ENCODE measurements around the gene CCDC91. TPM values are rescaled to one million over a fixed set of nuclear protein-coding genes. Genes with fewer than 3 reads are reported as not detected.

Gene CCDC91
- total and polyA plus RNA-seq, 9 of the 15 experiments (the other 6 are each of a cell fraction or from before 2014, with no cell fraction given) = 10.1 to 31.1 (median 26.3) TPM

DNA sequence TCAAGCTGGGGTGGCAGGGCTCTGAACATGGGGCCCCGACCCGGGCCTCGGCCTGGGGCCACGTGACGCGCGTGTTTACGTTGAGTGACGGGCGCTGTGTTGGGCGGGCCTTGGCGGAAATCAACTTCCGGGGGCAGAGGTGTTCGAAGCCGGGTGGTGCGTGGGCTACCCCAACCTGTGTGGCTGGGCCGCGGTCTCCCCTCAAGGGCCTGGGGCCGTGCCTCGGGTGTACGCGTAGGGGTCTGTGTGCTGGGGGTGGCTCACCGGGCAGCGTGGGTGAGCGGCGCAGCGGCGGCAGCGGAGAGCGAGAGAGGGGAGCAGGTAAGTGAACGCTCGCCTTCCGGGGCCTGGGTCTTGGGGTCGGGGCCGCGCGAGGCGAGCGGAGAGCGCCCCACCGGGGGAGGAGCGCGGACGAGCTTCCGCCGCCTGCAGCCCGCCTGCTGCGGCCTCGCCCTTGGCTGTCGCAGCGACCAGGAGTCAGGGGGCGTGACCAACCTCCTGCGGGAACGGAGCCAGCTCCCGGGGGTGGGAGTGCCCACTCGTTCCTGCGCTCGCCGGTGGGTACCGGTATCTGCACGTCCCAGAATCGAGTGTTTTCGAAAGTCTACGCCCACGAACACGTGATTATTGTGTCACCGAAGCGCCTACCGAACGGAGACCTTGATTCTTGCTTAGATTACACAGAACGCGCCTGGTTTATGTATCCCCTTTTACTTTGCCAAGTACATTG, at the start of gene CCDC91 (continued):
- TF ChIP-seq, protein P1, sequence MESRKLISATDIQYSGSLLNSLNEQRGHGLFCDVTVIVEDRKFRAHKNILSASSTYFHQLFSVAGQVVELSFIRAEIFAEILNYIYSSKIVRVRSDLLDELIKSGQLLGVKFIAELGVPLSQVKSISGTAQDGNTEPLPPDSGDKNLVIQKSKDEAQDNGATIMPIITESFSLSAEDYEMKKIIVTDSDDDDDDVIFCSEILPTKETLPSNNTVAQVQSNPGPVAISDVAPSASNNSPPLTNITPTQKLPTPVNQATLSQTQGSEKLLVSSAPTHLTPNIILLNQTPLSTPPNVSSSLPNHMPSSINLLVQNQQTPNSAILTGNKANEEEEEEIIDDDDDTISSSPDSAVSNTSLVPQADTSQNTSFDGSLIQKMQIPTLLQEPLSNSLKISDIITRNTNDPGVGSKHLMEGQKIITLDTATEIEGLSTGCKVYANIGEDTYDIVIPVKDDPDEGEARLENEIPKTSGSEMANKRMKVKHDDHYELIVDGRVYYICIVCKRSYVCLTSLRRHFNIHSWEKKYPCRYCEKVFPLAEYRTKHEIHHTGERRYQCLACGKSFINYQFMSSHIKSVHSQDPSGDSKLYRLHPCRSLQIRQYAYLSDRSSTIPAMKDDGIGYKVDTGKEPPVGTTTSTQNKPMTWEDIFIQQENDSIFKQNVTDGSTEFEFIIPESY (CRISPR knock-in tag; IDR thresholded peaks at IDR 0.05) = 0 out of 2 replicates have a peak, but pooled peaks have one; percentile 8
- peak; percentile 96 for TF ChIP-seq ZBTB7A (IDR thresholded peaks at IDR 0.05; ENCODE audit: borderline replicate concordance, control insufficient read depth, low read depth, low read length)
- TF ChIP-seq ZFPM2 (CRISPR knock-in tag; IDR thresholded peaks at IDR 0.05) = no peak
- TF ChIP-seq TRIM28 (IDR thresholded peaks at IDR 0.05) = no peak
- no peak for TF ChIP-seq IFI16 (CRISPR knock-in tag; IDR thresholded peaks at IDR 0.05)
- TF ChIP-seq HIVEP1 (CRISPR knock-in tag; IDR thresholded peaks at IDR 0.05) = no peak
- peak; percentile 87; the same call in 1 of the 2 replicates for TF ChIP-seq KAT7 (CRISPR knock-in tag; IDR thresholded peaks at IDR 0.05; ENCODE audit: borderline replicate concordance)
- TF ChIP-seq JUND (IDR thresholded peaks at IDR 0.05; ENCODE audit: borderline replicate concordance, low read depth, low read length) = peak; percentile 54; the same call in 1 of the 2 replicates
- no peak; the same call in 2 of the 3 replicates for TF ChIP-seq JUND (tag; IDR thresholded peaks at IDR 0.05; ENCODE audit: borderline replicate concordance, low read depth, low read length)
- TF ChIP-seq, protein P2, sequence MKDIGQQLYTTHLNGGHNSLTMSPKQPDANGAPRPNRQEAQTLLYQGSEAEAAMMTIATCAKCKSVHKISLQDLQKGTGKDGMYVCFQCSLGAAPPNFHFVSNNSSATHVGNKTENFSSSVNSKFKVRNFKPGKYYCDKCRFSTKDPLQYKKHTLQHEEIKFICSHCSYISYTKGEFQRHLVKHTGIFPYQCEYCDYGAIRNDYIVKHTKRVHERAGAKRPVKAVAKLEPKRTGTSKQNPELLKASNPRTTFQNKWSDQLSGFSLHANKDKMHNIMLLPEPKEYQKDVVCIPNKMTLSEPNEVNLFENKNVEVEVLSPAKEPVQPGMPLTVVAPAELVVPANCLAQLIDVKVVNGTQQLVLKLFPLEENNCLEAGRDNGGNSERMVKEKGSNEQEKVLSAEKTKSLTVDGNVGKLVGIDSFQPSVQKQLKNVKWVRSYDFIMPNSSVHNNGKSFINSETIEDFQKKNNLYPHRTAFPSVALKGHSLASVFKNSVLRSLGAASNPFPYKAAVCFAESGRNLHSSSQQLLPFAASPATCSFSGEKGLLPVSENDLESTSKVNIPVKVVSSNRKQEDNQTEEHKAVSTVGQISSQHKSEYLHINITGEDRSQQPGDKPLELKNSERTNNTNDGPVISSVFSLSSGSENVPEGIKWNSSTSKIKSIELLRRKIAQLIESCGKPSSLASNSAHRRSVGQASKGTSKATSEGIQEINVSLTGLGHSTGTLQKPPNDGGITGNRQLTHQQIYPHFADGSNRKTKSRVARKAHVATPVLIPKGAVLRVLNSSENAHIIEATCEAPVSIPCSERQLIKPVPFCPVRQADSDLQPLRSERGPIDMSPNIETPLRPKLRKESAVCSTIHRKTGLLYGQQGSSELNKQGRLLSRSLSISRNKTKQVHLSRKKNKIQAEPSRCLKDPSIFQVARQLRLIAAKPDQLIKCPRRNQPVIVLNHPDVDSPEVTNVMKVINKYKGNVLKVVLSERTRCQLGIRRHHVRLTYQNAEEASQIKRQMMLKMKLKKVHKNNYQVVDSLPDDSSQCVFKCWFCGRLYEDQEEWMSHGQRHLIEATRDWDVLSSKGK (CRISPR knock-in tag; IDR thresholded peaks at IDR 0.05) = no peak
- TF ChIP-seq, protein P3, sequence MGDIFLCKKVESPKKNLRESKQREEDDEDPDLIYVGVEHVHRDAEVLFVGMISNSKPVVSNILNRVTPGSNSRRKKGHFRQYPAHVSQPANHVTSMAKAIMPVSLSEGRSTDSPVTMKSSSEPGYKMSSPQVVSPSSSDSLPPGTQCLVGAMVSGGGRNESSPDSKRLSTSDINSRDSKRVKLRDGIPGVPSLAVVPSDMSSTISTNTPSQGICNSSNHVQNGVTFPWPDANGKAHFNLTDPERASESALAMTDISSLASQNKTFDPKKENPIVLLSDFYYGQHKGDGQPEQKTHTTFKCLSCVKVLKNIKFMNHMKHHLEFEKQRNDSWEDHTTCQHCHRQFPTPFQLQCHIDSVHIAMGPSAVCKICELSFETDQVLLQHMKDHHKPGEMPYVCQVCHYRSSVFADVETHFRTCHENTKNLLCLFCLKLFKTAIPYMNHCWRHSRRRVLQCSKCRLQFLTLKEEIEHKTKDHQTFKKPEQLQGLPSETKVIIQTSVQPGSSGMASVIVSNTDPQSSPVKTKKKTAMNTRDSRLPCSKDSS (IDR thresholded peaks at IDR 0.05; ENCODE audit: low read depth, partially characterized antibody) = no peak
- no peak for TF ChIP-seq ZNF146 (CRISPR knock-in tag; IDR thresholded peaks at IDR 0.05; ENCODE audit: unreplicated experiment)
- TF ChIP-seq POU5F1 (IDR thresholded peaks at IDR 0.05; ENCODE audit: borderline replicate concordance, low read depth, low read length, partially characterized antibody) = no peak
- 0 out of 2 replicates have a peak, but pooled peaks have one; percentile 27 for TF ChIP-seq ZBED1 (IDR thresholded peaks at IDR 0.05)
- no peak for TF ChIP-seq RFX7 (CRISPR knock-in tag; IDR thresholded peaks at IDR 0.05)
- TF ChIP-seq PTRF (tag; IDR thresholded peaks at IDR 0.05) = no peak
- TF ChIP-seq TAF1 (IDR thresholded peaks at IDR 0.05; ENCODE audit: control insufficient read depth, extremely low read depth, insufficient read depth, low read length, severe bottlenecking) = peak; percentile 49
- TF ChIP-seq KLF1 (tag; IDR thresholded peaks at IDR 0.05) = peak; percentile 63
- TF ChIP-seq PHF8 (IDR thresholded peaks at IDR 0.05; ENCODE audit: borderline replicate concordance, low read length) = peak; percentile 92; the same call in 1 of the 2 replicates
